GM08714 (cell line): ENCODE measurements around the gene ANKRD13D.

Experiments used
- H3K4me3 ChIP-seq: fragments of 200-500 bp; sonication (Bioruptor generic); 2 replicates; pipeline ENCODE4 v1.5.1; 2014; ENCODE audit warnings: mild to moderate bottlenecking, low read length, inconsistent platforms
- ZNF274 ChIP-seq: IDR thresholded peaks from 2 replicates; pipeline ENCODE4 v1.6.1; 2012; ENCODE audit warnings: mild to moderate bottlenecking, low read depth, low read length

ANKRD13D gene

DNA sequence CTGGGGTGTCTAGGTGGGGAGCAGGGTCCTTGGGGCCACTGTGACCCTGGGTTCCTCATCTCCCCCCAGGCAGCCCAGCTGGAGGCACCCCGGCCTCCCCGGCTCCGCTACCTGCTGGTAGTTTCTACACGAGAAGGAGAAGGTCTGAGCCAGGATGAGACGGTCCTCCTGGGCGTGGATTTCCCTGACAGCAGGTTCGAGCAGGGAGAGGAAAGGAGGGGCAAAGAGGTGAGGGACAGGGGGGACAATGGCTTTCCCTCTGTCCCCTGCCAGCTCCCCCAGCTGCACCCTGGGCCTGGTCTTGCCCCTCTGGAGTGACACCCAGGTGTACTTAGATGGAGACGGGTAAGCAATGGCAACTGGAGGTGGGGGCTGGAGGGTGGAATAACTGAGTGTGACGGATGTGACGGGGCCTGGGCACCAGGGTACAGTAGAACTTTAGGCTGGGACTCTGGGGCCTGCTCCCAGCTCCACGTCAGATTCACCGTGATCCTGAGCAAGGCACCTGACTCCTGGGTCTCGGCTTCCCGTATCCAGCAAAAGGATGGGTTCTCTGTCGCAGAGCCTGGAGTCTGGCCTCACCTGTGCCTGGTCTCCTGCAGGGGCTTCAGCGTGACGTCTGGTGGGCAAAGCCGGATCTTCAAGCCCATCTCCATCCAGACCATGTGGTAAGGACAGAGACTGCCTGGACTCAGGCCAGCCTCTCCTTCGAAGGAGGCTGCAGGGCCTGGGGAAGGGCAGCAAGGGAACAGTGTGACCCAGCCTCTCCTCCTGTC is 17.9 kb downstream of the ANKRD13D start:
- no peak for TF ChIP-seq ZNF274
- H3K4me3 ChIP-seq: no peak overlapping the region

DNA sequence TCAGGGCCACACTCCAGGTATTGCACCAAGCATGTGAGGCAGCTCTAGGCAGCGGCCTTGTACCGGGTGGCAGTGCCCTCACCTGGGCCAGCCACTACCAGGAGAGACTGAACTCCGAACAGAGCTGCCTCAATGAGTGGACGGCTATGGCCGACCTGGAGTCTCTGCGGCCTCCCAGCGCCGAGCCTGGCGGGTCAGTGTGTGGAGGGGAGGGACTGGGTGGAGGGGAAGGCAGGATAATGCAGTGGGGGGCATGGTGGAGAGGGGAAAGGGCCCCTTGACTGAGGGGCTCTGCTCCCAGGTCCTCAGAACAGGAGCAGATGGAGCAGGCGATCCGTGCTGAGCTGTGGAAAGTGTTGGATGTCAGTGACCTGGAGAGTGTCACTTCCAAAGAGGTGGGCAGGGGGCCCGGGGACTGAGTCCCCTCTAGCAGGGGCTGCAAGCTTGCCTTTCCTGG is 18.5 kb downstream of the ANKRD13D start:
- TF ChIP-seq ZNF274: no peak
- H3K4me3 ChIP-seq: no peak overlapping the region

DNA sequence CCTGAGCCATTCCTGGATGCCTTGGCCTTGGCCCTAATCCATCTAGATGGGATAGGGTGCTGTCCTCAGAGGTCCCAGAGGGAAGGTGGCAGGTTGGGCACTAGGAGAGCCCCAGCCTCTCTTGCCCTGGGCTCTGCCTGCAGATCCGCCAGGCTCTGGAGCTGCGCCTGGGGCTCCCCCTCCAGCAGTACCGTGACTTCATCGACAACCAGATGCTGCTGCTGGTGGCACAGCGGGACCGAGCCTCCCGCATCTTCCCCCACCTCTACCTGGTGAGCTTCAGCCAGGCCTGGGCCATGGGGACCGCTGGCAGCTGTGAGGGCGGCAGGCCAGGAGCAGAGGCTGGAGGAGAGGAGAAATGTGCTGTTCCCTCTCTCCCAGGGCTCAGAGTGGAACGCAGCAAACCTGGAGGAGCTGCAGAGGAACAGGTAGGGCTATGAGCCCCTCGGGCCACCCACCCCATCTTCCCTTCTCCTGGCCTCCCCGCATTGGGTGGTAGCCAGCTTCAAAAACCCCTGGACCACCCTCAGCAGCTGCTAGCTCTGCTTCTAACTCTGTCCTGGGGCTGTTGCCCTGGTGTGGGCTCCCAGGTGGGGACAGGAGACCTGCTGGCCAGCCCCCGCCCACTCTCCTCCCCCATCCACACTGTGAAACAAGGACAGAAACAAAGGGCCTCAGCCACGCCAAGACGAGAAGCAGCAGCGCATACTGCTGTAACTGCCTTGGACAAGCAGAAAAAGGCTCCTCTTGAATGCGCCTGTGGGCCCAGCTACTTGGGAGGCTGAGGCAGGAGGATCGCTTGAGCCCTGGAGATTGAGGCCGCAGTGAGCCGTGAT is 19.1 kb downstream of the ANKRD13D start:
- no peak for TF ChIP-seq ZNF274

DNA sequence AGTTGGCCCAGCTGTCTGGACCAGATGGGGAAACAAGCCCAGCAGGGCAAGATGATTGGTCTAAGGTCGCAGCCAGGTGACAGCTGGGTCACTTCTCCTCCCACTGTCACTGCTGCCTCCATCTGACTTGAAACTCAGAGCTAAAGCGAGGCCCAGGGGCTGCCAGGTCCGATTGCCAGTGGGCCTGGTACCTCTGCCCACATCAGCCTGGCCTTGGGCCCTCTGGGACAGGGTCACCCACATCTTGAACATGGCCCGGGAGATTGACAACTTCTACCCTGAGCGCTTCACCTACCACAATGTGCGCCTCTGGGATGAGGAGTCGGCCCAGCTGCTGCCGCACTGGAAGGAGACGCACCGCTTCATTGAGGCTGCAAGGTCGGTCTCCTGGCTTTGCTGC is 20.1 kb downstream of the ANKRD13D start:
- TF ChIP-seq ZNF274: no peak
- H3K4me3 ChIP-seq: no peak overlapping the region

More for the DNA sequence above, 19.1 kb downstream of the ANKRD13D start:
- H3K4me3 ChIP-seq: no peak overlapping the region

DNA sequence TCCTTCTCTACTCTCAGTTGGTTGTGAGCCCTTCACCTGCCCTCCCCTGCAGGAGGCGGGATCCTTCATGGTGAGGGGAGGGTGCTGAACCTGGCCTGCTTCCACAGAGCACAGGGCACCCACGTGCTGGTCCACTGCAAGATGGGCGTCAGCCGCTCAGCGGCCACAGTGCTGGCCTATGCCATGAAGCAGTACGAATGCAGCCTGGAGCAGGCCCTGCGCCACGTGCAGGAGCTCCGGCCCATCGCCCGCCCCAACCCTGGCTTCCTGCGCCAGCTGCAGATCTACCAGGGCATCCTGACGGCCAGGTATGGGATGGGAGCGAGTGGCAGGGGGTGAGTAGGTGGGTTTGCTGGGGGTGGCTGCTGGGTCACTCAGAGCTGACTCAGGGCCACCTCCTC is 20.6 kb downstream of the ANKRD13D start:
- no peak overlapping the region for H3K4me3 ChIP-seq
- no peak for TF ChIP-seq ZNF274

DNA sequence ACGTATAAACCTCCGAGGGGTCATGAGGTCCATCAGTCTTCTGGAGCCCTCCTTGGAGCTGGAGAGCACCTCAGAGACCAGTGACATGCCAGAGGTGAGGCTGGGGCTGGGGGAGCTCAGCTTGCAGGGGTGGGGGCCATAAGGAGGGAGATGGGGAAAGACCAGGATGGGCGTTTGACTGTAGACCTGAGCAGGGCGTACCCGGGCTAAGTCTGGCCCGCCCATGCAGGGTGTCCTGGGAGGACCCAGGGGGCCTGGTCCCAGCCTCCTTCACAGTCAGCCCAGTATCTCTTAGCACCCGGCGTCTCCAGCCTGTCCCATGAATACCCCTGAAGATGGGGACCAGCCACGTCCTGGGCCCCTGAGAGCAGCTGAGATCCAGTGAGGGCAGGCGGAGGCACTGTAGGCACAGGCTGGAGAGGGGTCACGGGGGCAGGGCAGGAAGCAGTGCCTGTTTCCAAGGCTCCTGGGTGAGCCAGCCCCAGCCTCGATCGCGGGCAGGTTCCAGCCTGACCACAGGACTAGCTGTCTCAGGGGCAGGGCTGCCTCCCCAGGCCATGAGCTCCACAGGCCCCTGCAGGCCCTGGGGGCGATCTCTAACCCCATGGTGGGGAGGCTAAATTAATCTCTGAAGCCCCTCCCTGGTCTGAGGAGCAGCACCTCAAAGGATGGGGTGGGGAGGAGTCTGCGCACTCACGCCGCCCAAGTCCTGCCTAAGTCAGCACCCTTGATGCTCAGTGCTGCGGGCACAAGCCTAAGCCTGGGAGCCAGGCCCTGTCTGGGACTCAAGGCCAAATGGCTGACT is 21.3 kb downstream of the ANKRD13D start:
- no peak for TF ChIP-seq ZNF274
- H3K4me3 ChIP-seq: no peak overlapping the region

DNA sequence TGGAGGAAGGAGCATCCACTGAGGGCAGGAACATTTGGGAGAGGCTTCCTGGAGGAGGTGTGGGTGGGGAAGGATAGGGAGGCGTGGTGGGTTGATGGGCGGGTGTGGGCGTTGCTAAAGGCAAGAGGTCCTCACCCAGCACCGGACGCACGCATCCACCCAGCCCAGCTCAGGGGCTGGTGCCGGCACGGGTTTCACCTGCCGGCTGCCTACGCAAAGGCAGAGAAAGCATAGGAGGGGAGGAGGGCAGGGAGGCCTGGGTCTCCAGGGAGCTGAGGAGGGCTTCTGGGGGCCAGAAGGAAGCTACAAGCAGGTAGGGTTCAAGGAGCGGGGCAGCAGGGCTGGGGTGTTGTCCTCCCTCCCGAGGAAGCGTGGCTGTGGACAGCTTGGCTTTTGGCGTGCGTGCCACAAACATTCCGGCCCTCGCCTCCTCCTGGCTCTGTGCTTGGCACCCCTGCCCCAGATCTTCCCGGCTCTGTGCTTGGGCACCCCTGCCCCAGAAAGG is 22.0 kb downstream of the ANKRD13D start:
- no peak overlapping the region for H3K4me3 ChIP-seq
- no peak for TF ChIP-seq ZNF274

DNA sequence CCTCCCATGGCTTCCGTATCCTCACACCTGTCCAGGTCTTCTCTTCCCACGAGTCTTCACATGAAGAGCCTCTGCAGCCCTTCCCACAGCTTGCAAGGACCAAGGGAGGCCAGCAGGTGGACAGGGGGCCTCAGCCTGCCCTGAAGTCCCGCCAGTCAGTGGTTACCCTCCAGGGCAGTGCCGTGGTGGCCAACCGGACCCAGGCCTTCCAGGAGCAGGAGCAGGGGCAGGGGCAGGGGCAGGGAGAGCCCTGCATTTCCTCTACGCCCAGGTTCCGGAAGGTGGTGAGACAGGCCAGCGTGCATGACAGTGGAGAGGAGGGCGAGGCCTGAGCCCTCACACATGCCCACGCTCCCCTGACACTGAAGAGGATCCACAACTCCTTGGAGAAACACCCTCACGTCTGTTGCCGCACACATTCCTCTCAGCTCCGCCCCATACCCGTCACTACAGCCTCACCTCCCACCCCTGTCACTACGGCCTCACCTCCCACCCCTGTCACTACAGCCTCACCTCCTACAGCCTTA is 22.5 kb downstream of the ANKRD13D start:
- no peak for TF ChIP-seq ZNF274
- H3K4me3 ChIP-seq: no peak overlapping the region

DNA sequence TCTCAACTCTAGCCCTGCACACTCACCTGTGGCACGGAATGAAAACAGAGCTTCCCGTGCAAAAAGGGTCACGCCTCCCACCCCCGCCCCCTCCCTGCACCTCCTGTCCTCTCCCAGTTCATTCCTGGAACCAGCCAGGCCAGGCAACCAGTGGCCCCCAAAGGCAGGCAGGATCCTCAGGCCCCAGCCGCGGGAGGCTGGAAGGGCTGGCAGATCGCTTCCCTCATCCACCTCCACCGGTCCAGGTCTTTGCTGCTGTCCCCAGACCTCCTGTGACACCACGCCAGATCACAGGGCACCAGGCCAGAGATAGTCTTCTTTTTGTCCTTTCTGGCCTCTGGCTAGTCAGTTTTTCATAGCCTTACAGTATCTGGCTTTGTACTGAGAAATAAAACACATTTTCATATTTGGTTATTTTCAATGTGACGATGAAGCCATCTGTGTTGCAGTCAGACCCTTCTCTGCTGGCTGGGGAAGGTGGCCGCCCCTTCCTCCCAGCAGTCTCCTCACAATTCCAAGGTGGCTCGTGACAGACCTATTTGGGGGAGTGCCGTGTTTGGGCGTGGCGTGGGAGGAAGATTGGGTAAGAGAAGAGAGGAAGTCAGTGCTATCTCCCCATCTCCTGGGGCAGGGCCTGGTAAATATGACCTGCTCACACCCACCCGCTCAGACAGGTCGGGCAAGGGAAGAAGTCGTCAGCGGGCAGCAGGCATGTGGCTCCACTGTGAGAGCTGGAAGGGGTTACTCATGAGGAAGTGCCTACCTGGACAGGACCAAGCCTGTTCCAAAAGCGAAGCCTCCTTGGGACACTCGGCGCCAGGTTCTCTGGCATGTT is 23.3 kb downstream of the ANKRD13D start:
- H3K4me3 ChIP-seq: no peak overlapping the region
- no peak for TF ChIP-seq ZNF274

DNA sequence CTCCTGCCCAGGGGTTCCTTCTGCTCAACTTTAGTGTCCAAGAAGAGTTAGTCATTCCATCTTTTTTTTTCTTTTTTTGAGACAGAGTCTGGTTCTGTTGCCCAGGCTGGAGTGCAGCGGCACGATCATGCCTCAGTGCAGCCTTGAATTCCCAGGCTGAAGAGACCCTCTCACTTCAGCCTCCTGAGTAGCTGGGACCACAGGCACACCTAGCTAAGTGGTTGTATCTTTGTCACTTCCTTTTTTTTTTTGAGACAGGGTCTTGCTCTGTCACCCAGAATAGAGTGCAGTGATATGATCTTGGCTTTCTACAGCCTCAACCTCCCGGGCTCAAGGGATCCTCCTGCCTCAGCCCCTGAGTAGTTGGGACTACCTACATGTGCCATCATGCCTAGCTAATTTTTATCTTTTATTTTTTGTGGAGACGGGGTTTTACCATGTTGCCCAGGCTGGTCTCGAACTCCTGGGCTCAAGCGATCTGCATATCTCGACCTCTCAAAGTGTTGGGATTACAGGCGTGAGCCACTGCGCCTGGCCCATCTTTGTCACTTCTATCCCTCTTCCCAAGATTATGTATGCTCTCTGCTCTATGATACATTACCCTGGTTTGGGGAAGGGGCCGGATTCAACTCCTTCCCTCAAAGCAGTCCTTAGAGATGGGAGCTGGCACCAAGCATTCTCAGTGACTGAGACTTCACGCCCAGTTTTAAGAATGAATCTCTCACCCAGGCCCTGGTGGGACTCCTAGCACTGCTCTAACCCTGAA is 24.2 kb downstream of the ANKRD13D start:
- no peak for TF ChIP-seq ZNF274
- H3K4me3 ChIP-seq: no peak overlapping the region

DNA sequence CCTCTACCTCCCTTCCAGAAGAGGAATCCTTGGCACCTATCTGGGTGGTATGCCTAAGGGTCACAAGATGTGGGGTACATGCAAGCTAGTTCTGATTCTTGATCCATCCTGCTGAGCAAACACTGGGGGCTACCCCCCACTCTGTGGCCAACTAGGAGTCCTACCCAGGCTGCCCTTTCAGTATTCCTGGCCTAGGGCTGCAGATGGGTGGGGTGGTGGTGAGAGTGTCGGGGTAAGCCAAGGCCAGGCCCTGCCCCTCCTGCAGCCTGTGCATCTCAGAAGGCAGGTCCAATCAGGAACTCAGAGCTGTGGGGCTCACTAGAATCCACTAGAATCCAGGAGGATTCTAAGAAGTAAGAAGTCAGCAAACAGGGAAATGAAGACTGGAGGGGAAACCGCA is 25.1 kb downstream of the ANKRD13D start:
- no peak overlapping the region for H3K4me3 ChIP-seq
- no peak for TF ChIP-seq ZNF274

DNA sequence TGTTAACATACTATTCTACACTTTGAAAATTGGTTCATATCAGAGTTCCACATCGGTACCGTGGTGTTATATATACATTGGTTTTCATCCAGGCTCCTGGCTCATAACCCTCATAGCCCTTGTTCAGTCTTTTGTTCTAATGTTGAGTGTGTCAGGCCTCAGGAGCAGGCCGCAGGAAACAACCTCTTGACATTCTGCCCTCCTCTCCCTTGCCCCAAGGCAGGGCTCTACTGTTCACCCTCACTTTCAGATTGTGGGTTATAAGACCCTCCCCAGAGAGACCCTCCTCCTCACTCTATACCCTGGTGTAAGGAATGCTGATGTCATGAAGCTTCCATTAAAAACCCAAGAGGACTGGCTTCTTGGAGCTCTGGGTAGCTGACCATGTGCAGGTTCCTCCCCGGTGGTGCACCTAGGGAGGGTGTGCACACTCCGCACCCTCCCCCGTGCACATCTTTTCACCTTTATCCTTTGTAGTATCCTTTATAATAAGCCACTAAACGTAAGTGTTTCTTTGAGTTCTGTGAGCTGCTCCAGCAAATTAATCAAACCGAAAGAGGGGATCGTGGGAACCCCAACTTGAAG is 26.3 kb downstream of the ANKRD13D start:
- no peak overlapping the region for H3K4me3 ChIP-seq
- no peak for TF ChIP-seq ZNF274

DNA sequence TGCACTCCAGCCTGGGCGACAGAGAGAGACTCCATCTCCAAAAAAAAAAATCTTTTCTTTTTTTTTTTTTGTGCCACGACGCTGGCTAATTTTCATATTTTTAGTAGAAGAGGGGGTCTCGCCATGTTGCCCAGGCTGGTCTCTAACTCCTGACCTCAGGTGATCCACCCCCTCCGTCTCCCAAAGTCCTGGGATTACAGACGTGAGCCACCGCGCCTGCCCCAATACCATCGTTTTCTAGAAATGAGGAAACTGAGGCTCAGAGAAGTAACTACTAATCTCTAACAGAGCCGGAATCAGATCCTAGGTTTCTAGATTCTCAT is 27.7 kb downstream of the ANKRD13D start:
- TF ChIP-seq ZNF274: no peak
- H3K4me3 ChIP-seq: peak overlapping the region; percentile 84
